C4-2B (cell line): ENCODE measurements around the gene PPME1.

Experiments used
- CTCF ChIP-seq: fragments of 450-650 bp; conservative IDR thresholded peaks from 2 replicates; pipeline ENCODE4 v1.5.1; 2017; ENCODE audit warnings: mild to moderate bottlenecking
- ZFX ChIP-seq: fragments of 450-650 bp; IDR thresholded peaks from 2 replicates; pipeline ENCODE4 v1.6.1; 2017

GRCh38 chr11:74288911-74289310 is 117.8 kb downstream of the PPME1 start:
- TF ChIP-seq CTCF (no peak), ZFX (no peak)
